CD4-positive, CD25-positive, alpha-beta regulatory T cell (primary cell): Measurements from ENCODE around the gene C1orf122. TPM values are rescaled to one million over a fixed set of nuclear protein-coding genes. Genes with fewer than 3 reads are reported as not detected.

Experiments
- ATAC-seq, 2 donors: fragments of 150-1000 bp; cut with Tn5 transposase; one replicate each; pipeline ENCODE4 v1.10.0; 2021; ENCODE audit warnings: low read depth in 2 of 2, moderate number of reproducible peaks in 2 of 2, moderate library complexity in 1 of 2
- DNase-seq, 3 donors: peaks; one replicate each; pipeline versions ENCODE4 v3.0.0 to v3.0.0-alpha.2; 2012 to 2022; ENCODE audit warnings: mixed read lengths in 1 of 3
- H3K27ac ChIP-seq: one replicate; pipeline ENCODE4 v1.7.0; 2013; ENCODE audit warnings: mild to moderate bottlenecking, low read length; ENCODE audit not compliant: insufficient read depth, poor library complexity, severe bottlenecking
- H3K27me3 ChIP-seq: one replicate; pipeline ENCODE4 v1.7.0; 2013; ENCODE audit warnings: low read length; ENCODE audit not compliant: control insufficient read depth, insufficient read depth
- H3K36me3 ChIP-seq: one replicate; pipeline ENCODE4 v1.7.0; 2013; ENCODE audit warnings: mild to moderate bottlenecking, low read length, moderate library complexity; ENCODE audit not compliant: control insufficient read depth, insufficient read depth
- H3K4me1 ChIP-seq: 2 replicates; pipeline ENCODE4 v1.7.0; 2013; ENCODE audit warnings: mild to moderate bottlenecking, low read length; ENCODE audit not compliant: insufficient read depth, control insufficient read depth, poor library complexity, severe bottlenecking
- H3K4me3 ChIP-seq: one replicate; pipeline ENCODE4 v1.7.0; 2013; ENCODE audit warnings: low read depth, mild to moderate bottlenecking, low read length, moderate library complexity
- H3K9me3 ChIP-seq, 2 experiments: 1 replicate in 1 of 2; 2 replicates in 1 of 2; pipeline ENCODE4 v1.7.0; 2013; ENCODE audit warnings: low read length in 2 of 2, mild to moderate bottlenecking in 1 of 2, moderate library complexity in 1 of 2; ENCODE audit not compliant: control insufficient read depth in 2 of 2
- H3K27ac Mint-ChIP-seq, 3 donors: one replicate each; pipeline ENCODE4 v1.8.0; 2020 to 2022; ENCODE audit warnings: mild to moderate bottlenecking in 3 of 3, mixed read lengths in 3 of 3, moderate library complexity in 2 of 3
- H3K27me3 Mint-ChIP-seq: one replicate; pipeline ENCODE4 v1.8.0; 2022; ENCODE audit warnings: mild to moderate bottlenecking, mixed read lengths
- H3K36me3 Mint-ChIP-seq: one replicate; pipeline ENCODE4 v1.8.0; 2020; ENCODE audit warnings: mixed read lengths
- H3K4me1 Mint-ChIP-seq, 4 donors: one replicate each; pipeline ENCODE4 v1.8.0; 2020 to 2022; ENCODE audit warnings: mixed read lengths in 4 of 4, mild to moderate bottlenecking in 1 of 4
- H3K4me3 Mint-ChIP-seq, 4 donors: one replicate each; pipeline ENCODE4 v1.8.0; 2020 to 2022; ENCODE audit warnings: mild to moderate bottlenecking in 4 of 4, mixed read lengths in 4 of 4, moderate library complexity in 3 of 4
- H3K9me3 Mint-ChIP-seq, 7 donors: one replicate each; pipeline ENCODE4 v1.8.0; 2020 to 2022; ENCODE audit warnings: mixed read lengths in 7 of 7, mild to moderate bottlenecking in 3 of 7, moderate library complexity in 2 of 7
- polyA plus RNA-seq, 4 donors: library from polyadenylated mRNA; unstranded; fragments of 300-500 nt; fragmentation: Illumina TruSeq; gene quantifications; one replicate each; pipeline ENCODE4 v1.2.3, GENCODE V29; 2021
- total RNA-seq: library from RNA; stranded (reverse); gene quantifications from one replicate; pipeline ENCODE4 v1.2.3, GENCODE V29; 2022

Gene C1orf122
- total and polyA plus RNA-seq, 5 donors from 2014 or later = 13.7 to 31.9 (median 25.6) TPM

GRCh38 chr1:37808369-37809319 is 1.1 kb downstream of the C1orf122 start:
- H3K36me3 Mint-ChIP-seq = peaks cover 21% of the 10 kb centered on the region
- no peak for DNase-seq
- peak overlapping the region; percentile 91 for H3K27ac ChIP-seq
- H3K4me1 Mint-ChIP-seq = peaks cover 4 to 49% (median 19%) of the 10 kb centered on the region in 4 donors
- H3K27me3 ChIP-seq = no peaks in the 10 kb centered on the region
- H3K36me3 ChIP-seq = peaks cover 33% of the 10 kb centered on the region
- peak in 1 of 2 donors; percentile 25 for ATAC-seq
- no peaks in the 10 kb centered on the region for H3K9me3 ChIP-seq
- H3K9me3 Mint-ChIP-seq = no peaks in the 10 kb centered on the region
- peak overlapping the region; percentile 51 for H3K4me3 ChIP-seq
- peaks cover 34% of the 10 kb centered on the region for H3K4me1 ChIP-seq
- peak overlapping the region; percentile 90 to 98 (median 91) for H3K27ac Mint-ChIP-seq
- peak overlapping the region; percentile 92 to 99 (median 95) for H3K4me3 Mint-ChIP-seq
- H3K27me3 Mint-ChIP-seq = no peaks in the 10 kb centered on the region

GRCh38 chr1:37809942-37810341 is 2.4 kb downstream of the C1orf122 start:
- no peak overlapping the region for H3K27ac ChIP-seq
- H3K27me3 Mint-ChIP-seq = no peaks in the 10 kb centered on the region
- H3K4me1 ChIP-seq = peaks cover 34% of the 10 kb centered on the region
- no peak for DNase-seq
- peak overlapping the region in 1 of 3 donors; percentile 55 for H3K27ac Mint-ChIP-seq
- peaks cover 10% of the 10 kb centered on the region for H3K36me3 Mint-ChIP-seq
- no peaks in the 10 kb centered on the region for H3K9me3 Mint-ChIP-seq
- H3K4me1 Mint-ChIP-seq = peaks cover 0 to 49% (median 19%) of the 10 kb centered on the region in 4 donors
- no peak overlapping the region for H3K4me3 ChIP-seq
- peak overlapping the region; percentile 52 to 87 (median 81) for H3K4me3 Mint-ChIP-seq
- H3K36me3 ChIP-seq = peaks cover 25% of the 10 kb centered on the region
- ATAC-seq = no peak
- no peaks in the 10 kb centered on the region for H3K9me3 ChIP-seq
- H3K27me3 ChIP-seq = no peaks in the 10 kb centered on the region

DNA sequence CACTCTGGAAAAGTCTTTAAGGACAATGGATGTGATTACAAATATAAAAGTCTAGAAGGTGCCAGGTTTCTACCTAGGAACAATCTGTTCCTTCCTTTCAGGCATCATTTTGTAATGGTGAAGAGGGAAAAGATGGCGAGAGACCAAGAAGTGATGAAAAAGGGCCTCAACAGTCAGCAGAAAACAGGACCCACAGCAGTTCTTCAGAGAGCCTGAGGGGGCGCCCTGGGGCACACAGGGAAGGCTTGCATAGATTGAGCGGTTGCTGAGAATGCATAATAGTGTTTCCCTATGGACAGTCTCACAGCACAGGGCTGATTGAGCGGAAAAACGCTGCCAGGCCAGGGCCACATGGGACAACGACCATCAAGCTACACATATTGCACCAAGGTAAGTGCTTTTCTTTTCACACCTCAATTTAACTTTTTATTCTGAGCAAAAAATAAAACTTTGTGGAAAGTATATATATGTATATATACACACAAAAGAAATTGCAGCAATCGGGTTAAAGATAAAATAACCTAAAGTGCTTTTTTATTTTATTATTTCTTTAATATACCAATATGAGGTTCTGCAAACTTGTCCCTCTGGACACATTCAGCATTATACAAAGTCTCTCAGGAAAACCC is 3.6 kb downstream of the C1orf122 start:
- Histone ChIP-seq H3K36me3 (peaks cover 24% of the 10 kb centered on the region), H3K27ac (no peak overlapping the region), H3K4me3 (no peak overlapping the region), H3K4me1 (peaks cover 26% of the 10 kb centered on the region), H3K27me3 (no peaks in the 10 kb centered on the region), H3K9me3 (no peaks in the 10 kb centered on the region)
- Mint-ChIP-seq H3K36me3 (peaks cover 4% of the 10 kb centered on the region), H3K27ac (peak overlapping the region in 2 of 3 donors; percentile 34 to 41), H3K4me3 (peak overlapping the region in 3 of 4 donors; percentile 55 to 86 (median 78)), H3K9me3 (no peaks in the 10 kb centered on the region), H3K27me3 (no peaks in the 10 kb centered on the region), H3K4me1 (peaks cover 0 to 38% (median 13%) of the 10 kb centered on the region in 4 donors)
- ATAC-seq (peak; percentile 31 to 35), DNase-seq (peak; percentile 44 to 76 (median 62))

GRCh38 chr1:37813529-37814145 is 6.0 kb downstream of the C1orf122 start:
- Mint-ChIP-seq H3K4me1 (peaks cover 0 to 22% (median 10%) of the 10 kb centered on the region in 4 donors), H3K27ac (peak overlapping the region in 1 of 3 donors; percentile 35), H3K36me3 (peaks cover 12% of the 10 kb centered on the region), H3K9me3 (no peaks in the 10 kb centered on the region), H3K27me3 (no peaks in the 10 kb centered on the region), H3K4me3 (no peak overlapping the region)
- Histone ChIP-seq H3K27ac (no peak overlapping the region), H3K27me3 (no peaks in the 10 kb centered on the region), H3K9me3 (no peaks in the 10 kb centered on the region), H3K4me1 (peaks cover 9% of the 10 kb centered on the region), H3K4me3 (no peak overlapping the region), H3K36me3 (peaks cover 32% of the 10 kb centered on the region)
- DNase-seq (no peak), ATAC-seq (no peak)

- Histone ChIP-seq H3K27ac (no peak overlapping the region), H3K4me1 (peaks cover 3% of the 10 kb centered on the region), H3K9me3 (no peaks in the 10 kb centered on the region), H3K36me3 (peaks cover 37% of the 10 kb centered on the region), H3K4me3 (no peak overlapping the region), H3K27me3 (no peaks in the 10 kb centered on the region)
- H3K27me3 Mint-ChIP-seq = no peaks in the 10 kb centered on the region
- H3K27ac Mint-ChIP-seq = peak overlapping the region in 1 of 3 donors; percentile 35
- H3K4me1 Mint-ChIP-seq = peaks cover 0 to 15% (median 7%) of the 10 kb centered on the region in 4 donors
- ATAC-seq = no peak
- H3K9me3 Mint-ChIP-seq = no peaks in the 10 kb centered on the region
- peaks cover 12% of the 10 kb centered on the region for H3K36me3 Mint-ChIP-seq
- DNase-seq = no peak
- no peak overlapping the region for H3K4me3 Mint-ChIP-seq
These were observed 6.7 kb downstream of the C1orf122 start for GRCh38 chr1:37814252-37814651.

DNA sequence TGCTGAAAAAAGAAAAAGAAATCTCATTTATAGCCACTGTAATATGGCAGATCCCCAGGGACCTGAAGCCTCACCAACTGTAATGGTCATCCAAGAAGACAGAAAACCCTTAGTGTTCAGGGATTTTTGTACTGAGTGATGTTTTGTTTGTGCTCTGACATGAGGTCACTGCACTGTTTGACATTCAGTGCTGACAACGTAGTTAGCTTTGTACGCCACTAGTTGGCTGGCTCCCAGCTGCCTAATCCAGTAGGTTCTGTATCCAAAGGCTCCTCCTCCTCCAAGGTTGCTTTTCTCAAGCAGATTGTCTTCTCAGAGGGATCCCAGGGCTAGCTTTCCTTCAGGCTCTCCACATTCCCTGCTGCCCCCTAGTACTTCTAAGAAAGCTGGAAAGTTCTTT is 9.9 kb downstream of the C1orf122 start:
- Histone ChIP-seq H3K27me3 (no peaks in the 10 kb centered on the region), H3K4me3 (no peak overlapping the region), H3K36me3 (peaks cover 63% of the 10 kb centered on the region), H3K9me3 (no peaks in the 10 kb centered on the region), H3K4me1 (no peaks in the 10 kb centered on the region), H3K27ac (no peak overlapping the region)
- no peak overlapping the region for H3K27ac Mint-ChIP-seq
- ATAC-seq = no peak
- H3K36me3 Mint-ChIP-seq = peaks cover 33% of the 10 kb centered on the region
- no peaks in the 10 kb centered on the region for H3K9me3 Mint-ChIP-seq
- peaks cover 0 to 3% (median 1%) of the 10 kb centered on the region in 4 donors for H3K4me1 Mint-ChIP-seq
- no peak for DNase-seq
- H3K27me3 Mint-ChIP-seq = no peaks in the 10 kb centered on the region
- H3K4me3 Mint-ChIP-seq = no peak overlapping the region

GRCh38 chr1:37821481-37821880 is 13.9 kb downstream of the C1orf122 start:
- DNase-seq (no peak), ATAC-seq (no peak)
- Mint-ChIP-seq H3K9me3 (no peaks in the 10 kb centered on the region), H3K27me3 (no peaks in the 10 kb centered on the region), H3K36me3 (peaks cover 38% of the 10 kb centered on the region), H3K4me1 (peaks cover 0 to 5% (median 0%) of the 10 kb centered on the region in 4 donors), H3K4me3 (no peak overlapping the region), H3K27ac (no peak overlapping the region)
- Histone ChIP-seq H3K9me3 (no peaks in the 10 kb centered on the region), H3K27me3 (no peaks in the 10 kb centered on the region), H3K4me3 (no peak overlapping the region), H3K4me1 (no peaks in the 10 kb centered on the region), H3K36me3 (peaks cover 64% of the 10 kb centered on the region), H3K27ac (no peak overlapping the region)
